ENCODE results near the gene ATP8A2. TPM values are rescaled to one million over a fixed set of nuclear protein-coding genes. Genes with fewer than 3 reads are reported as not detected.

Gene ATP8A2
- total and polyA plus RNA-seq, 11 donors = 0.01 to 0.29 (median 0.05) TPM; not detected in 2

- intact Hi-C loops (cut with DNase I) = no loop called here
- WGBS, 4 donors = 64 to 69% (median 67%) methylated on average over 4 of the region's 4 CpGs
- ATAC-seq = no peak
- Histone ChIP-seq H3K27me3 (peaks cover 0 to 6% (median 0%) of the 10 kb centered on the region in 9 donors), H3K4me1 (no peaks in the 10 kb centered on the region), H3K4me3 (no peak overlapping the region), H3K36me3 (no peaks in the 10 kb centered on the region), H3K9me3 (no peaks in the 10 kb centered on the region), H3K27ac (no peak overlapping the region)
- TF ChIP-seq POLR2A (IDR thresholded peaks at IDR 0.05) (no peak), CTCF (IDR thresholded peaks at IDR 0.05) (no peak)
- DNase-seq = no peak
Observed at GRCh38 chr13:25966086-25966485, 594.3 kb downstream of the ATP8A2 start.

GRCh38 chr13:25967144-25967543, 595.4 kb downstream of the ATP8A2 start:
- H3K4me1 ChIP-seq = no peaks in the 10 kb centered on the region
- no peak for TF ChIP-seq CTCF (IDR thresholded peaks at IDR 0.05)
- no peak for TF ChIP-seq POLR2A (IDR thresholded peaks at IDR 0.05)
- peaks cover 0 to 9% (median 0%) of the 10 kb centered on the region in 9 donors for H3K27me3 ChIP-seq
- no peaks in the 10 kb centered on the region for H3K9me3 ChIP-seq
- no peak for DNase-seq
- no peak overlapping the region for H3K27ac ChIP-seq
- intact Hi-C loops (cut with DNase I) = no loop called here
- ATAC-seq = no peak
- WGBS, 4 donors = 65 to 71% (median 70%) methylated on average over 4 of the region's 4 CpGs
- no peaks in the 10 kb centered on the region for H3K36me3 ChIP-seq
- no peak overlapping the region for H3K4me3 ChIP-seq

GRCh38 chr13:25971047-25971446, 599.3 kb downstream of the ATP8A2 start:
- TF ChIP-seq POLR2A (IDR thresholded peaks at IDR 0.05) (no peak), CTCF (IDR thresholded peaks at IDR 0.05) (no peak)
- ATAC-seq = no peak

GRCh38 chr13:25971459-25972145, 599.8 kb downstream of the ATP8A2 start:
- TF ChIP-seq POLR2A (IDR thresholded peaks at IDR 0.05) (no peak), CTCF (IDR thresholded peaks at IDR 0.05) (no peak)
- H3K36me3 ChIP-seq = no peaks in the 10 kb centered on the region

More at GRCh38 chr13:25971047-25971446, 599.3 kb downstream of the ATP8A2 start:
- no peak for DNase-seq
- Histone ChIP-seq H3K36me3 (no peaks in the 10 kb centered on the region), H3K4me3 (no peak overlapping the region), H3K27ac (no peak overlapping the region), H3K9me3 (no peaks in the 10 kb centered on the region), H3K27me3 (peaks cover 0 to 22% (median 0%) of the 10 kb centered on the region in 9 donors), H3K4me1 (no peaks in the 10 kb centered on the region)
- 80 to 92% (median 88%) methylated on average over 3 of the region's 3 CpGs for WGBS, 4 donors
- intact Hi-C loops (cut with DNase I) = no loop called here

More at GRCh38 chr13:25971459-25972145, 599.8 kb downstream of the ATP8A2 start:
- no peaks in the 10 kb centered on the region for H3K9me3 ChIP-seq
- H3K4me3 ChIP-seq = no peak overlapping the region
- no peak overlapping the region for H3K27ac ChIP-seq
- 69 to 82% (median 76%) methylated on average over 5 of the region's 5 CpGs for WGBS, 4 donors
- DNase-seq (no peak), ATAC-seq (no peak)
- H3K27me3 ChIP-seq = peaks cover 0 to 27% (median 0%) of the 10 kb centered on the region in 9 donors
- intact Hi-C loops (cut with DNase I) = no loop called here
- H3K4me1 ChIP-seq = no peaks in the 10 kb centered on the region

Measured in heart left ventricle (tissue), 16 donors.